Activated T-helper 2 cell treated with anti-CD3 and anti-CD28 coated beads, Interferon-gamma antibody, Interleukin-2, Interleukin-4, amounts not matched to agents 10 μg/mL and 5 μg/mL and 100 μg/mL, durations not matched to agents 14 hours and 24 hours and 36 hours (primary cell): ENCODE measurements around the gene TMEM35B. TPM values are rescaled to one million over a fixed set of nuclear protein-coding genes. Genes with fewer than 3 reads are reported as not detected.

Source experiments
- total RNA-seq: library from RNA; stranded (reverse); gene quantifications from 2 replicates; pipeline ENCODE4 v1.2.3, GENCODE V29; 2022

Gene TMEM35B
- total RNA-seq, 1 donor from 2014 or later, result 15.0 TPM

Other genes starting within 250 kb of the TMEM35B start
- not detected in 2 replicates for gene GJB5, start 230.3 kb downstream of the TMEM35B start, total RNA-seq
- gene GJB4, start 225.6 kb downstream of the TMEM35B start, total RNA-seq, result not detected in 2 replicates
- gene GJB3, start 204.1 kb downstream of the TMEM35B start, total RNA-seq, result not detected in 2 replicates
- gene GJA4, start 192.3 kb downstream of the TMEM35B start, total RNA-seq, result not detected in 2 replicates
- 58.7 and 59.3 TPM in 2 replicates for gene SMIM12, start 125.6 kb downstream of the TMEM35B start, total RNA-seq
- gene DLGAP3, start 55.7 kb downstream of the TMEM35B start, total RNA-seq, result 0.32 and 0.48 TPM in 2 replicates
- 20.8 and 20.9 TPM in 2 replicates for gene ZMYM6, start 46.6 kb upstream of the TMEM35B start, total RNA-seq
- gene ZMYM1, start 94.0 kb upstream of the TMEM35B start, total RNA-seq, result 2.4 and 2.7 TPM in 2 replicates
- 358 and 369 TPM in 2 replicates for gene SFPQ, start 207.8 kb upstream of the TMEM35B start, total RNA-seq